Stimulated activated CD4-positive, alpha-beta T cell treated with anti-CD3 and anti-CD28 coated beads, Interleukin-1b, Interleukin-23, amount 100 ng/mL, for 24 hours (primary cell): ENCODE measurements around the gene SLC7A5.
"Not testable (repeated sequence)": the region's sequence is repeated elsewhere in the genome, so short reads cannot be mapped to it uniquely, and the experiment has no call there.

ENCODE experiments used
- DNase-seq, 4 experiments: peaks; one replicate each; pipeline ENCODE4 v3.0.0-alpha.2; 2020; ENCODE audit warnings: low read depth in 4 of 4, low spot score in 1 of 4

The SLC7A5 gene

DNA sequence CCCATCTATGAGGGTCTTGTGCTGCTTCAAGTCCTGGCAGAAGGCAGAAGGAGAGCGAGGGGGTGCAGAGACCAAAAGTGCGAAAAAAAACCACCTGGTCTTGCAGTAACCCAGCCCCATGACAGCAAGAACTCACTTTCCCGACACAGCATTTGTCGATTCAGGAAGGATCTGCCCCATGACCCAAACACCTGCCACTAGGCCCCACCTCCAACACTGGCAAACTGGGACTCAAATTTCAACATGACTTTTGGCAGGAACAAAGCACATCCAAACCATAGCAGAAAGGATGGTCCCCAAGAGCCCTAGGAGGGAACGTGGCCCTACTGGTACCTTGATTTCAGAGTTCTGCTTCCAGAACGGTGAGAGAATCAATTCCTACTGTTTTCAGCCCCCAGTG, 68.8 kb downstream of the SLC7A5 start:
- DNase-seq, result no peak

- DNase-seq, result no peak
Observed at GRCh38 chr16:87795336-87795735, 74.0 kb downstream of the SLC7A5 start.

GRCh38 chr16:87794485-87795078, 74.7 kb downstream of the SLC7A5 start:
- DNase-seq, result no peak

GRCh38 chr16:87792205-87792565, 77.1 kb downstream of the SLC7A5 start:
- DNase-seq, result no peak

DNA sequence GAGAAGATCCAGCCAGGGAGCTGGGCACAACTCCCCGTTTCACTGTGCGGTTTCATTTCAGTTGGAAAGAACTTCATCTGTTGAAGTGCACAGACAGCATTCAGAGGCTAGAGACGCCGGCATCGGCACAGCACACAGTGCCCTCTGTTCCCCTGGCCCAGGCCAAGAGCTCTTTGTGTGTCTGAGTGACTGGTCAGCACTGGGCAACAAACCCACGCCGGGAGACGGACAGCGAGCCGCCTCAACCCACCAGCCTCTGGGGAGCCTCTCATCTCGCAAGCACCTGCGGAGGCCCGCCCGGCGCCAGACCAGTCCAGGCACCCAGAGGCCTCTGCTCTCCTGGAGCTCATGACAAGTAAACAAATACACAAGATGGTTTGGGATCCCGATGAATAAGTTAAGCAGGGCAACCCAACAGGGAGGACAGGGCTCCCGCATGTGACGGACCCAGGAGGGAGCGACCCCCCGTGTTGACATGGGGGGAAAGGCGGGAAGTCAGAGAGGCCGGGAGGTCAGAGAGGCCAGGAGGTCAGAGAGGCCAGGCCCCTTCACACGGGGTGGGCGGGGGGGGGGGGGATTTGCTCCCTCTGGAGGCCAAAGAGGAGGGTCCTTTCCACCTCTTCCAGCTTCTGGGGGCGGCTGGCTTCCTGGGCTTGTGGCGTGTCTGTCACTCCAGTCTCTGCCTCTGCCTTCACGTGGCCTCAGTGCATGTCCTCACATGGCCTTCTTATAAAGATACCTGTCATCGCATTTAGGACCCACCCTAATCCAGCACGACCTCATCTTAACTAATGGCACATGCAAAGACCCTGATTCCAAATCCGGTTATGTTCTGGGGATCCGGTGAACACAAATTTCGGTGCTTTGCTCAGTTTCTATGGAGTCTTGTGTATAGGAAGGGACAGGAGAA, 77.8 kb downstream of the SLC7A5 start:
- no peak for DNase-seq

DNA sequence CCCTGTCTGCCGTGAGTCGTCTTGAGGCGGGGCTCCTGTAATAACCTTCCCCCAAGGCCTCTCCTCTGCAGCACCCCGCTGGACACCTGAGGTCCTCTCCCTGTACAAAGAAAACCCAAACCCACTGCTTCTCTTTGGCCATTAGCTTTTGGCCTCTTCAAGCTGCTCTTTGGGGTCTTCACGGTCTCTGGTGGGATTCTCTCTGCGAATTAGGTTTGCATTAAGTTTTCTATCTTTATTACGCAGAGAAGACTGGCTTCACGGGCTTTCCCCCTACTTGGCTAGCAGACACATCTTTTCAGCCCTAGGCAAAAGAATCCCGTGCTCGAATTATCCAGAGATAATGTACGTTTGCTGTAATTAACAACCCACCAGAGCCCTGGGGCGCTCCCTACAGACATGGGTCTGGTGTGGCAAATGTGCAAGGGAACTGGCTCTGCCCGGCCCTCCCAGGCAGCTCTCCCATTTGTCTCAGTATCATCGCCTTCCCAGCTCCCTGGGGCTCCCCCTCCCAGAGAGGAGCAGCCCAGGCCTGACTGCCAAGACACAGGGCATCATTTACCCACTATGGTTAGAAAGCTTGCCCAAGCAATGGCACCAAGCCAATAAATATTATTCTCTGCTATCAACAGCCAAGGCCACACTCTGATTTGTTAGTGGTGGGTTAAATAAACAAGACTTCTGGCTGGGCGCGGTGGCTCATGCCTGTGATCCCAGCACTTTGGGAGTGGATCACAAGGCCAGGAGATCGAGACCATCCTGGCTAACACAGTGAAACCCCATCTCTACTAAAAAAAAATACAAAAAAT, 78.8 kb downstream of the SLC7A5 start:
- DNase-seq, result no peak

GRCh38 chr16:87789437-87790291, 79.6 kb downstream of the SLC7A5 start:
- DNase-seq, result no peak

DNA sequence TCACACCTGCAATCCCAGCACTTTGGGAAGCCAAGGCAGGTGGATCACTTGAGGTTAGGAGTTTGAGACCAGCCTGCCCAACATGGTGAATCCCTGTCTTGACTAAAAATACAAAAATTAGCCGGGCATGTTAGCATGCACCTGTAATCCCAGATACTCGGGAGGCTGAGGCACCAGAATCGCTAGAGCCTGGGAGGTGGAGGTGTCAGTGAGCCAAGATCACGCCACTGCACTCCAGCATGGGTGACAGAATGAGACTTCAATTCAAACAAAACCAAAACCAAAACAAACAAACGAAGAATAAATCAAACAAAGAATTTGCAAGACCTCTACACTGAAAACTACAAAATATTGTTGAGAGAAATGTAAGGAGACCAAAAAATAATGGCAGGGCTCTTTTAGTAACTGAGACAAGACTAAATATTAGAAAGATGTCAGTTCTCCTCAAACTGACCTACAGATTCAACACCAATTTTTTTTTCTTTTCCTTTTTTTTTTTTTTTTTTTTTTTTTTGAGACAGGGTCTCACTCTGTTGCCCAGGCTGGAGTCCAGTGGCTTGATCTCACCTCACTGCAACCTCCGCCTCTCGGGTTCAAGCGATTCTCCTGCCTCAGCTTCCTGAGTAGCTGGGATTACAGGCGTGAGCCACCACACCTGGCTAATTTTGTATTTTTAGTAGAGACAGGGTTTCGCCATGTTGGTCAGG, 80.4 kb downstream of the SLC7A5 start:
- DNase-seq, result not testable (repeated sequence)

GRCh38 chr16:87787451-87788091, 81.7 kb downstream of the SLC7A5 start:
- not testable (repeated sequence) for DNase-seq

DNA sequence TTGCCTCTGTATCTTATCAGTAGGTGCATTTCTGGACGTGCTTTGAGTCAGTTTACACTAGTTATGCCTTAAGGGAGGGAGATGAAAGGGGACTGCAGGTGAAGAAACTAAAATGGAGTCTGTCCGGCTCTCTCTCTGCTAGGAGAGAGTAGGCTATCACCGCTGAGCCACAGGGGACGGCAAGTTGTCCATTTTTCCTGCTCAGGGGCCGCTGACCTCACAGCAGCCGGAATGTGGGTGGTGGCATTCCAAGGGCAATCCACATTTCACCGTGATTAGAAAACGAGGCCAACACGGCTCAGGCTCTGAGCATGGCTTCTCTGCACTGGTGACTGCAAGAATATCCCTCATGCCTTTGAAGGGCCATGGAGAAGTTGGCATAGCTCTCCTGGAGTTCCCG, 84.5 kb downstream of the SLC7A5 start:
- no peak for DNase-seq

DNA sequence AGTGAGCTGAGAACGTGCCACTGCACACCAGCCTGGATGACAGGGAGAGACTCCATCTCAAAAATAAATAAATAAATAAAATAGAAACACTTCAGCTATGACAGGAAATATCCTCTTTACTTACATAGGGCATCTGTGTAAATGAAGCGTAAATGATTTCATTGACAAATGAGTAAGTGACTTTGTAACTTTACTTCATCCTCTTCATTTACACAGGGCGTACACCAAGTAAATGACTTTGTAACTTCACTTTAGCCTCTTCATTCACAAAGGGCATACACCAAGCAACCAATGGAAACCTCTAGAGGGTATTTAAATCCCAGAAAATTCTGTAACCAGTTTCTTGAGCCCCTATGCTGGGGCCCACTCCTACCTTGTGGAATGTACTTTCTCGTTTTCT, 87.3 kb downstream of the SLC7A5 start:
- no peak for DNase-seq

DNA sequence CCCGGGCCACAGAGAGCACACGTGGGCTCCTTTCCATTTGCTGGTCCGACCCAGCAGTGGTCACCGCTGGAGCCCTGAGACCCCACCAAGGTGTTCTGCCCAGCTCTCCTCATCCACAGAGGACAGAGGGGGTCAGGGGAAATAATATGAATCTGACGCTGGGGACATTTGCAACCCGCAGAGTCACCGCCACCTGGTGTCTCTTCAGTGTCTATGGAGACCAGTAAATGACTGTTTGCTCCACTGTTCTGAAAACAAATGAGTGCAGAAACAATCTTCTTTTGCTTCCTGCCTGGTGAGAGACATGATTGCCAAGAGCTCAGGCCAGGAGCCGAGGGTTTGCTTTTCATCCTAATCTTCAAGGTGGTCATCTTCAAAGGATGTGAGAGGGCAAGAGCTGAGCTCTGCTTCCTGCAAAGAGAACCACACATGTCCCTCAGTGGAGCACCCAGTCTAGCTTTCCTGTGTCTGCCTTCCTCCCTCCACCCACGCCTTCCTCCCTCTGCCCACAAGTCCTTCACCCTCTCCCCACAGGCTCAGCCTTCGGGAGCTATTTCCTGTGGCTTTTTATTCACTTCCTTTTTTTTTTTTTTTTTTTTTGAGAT, 88.8 kb downstream of the SLC7A5 start:
- peak in 2 of 4 experiments; percentile 25 to 74 for DNase-seq
